ENCODE data around the gene USP24. TPM values are rescaled to one million over a fixed set of nuclear protein-coding genes. Genes with fewer than 3 reads are reported as not detected.

Gene USP24
- polyA plus RNA-seq, 1 experiment = 8.4 TPM

- no peak overlapping the region for H3K4me3 ChIP-seq (ENCODE audit: low read depth, low read length)
- H3K27me3 ChIP-seq (ENCODE audit: control insufficient read depth, insufficient read depth, low read length) = no peaks in the 10 kb centered on the region
- no peak for DNase-seq (ENCODE audit: low read depth)
- TF ChIP-seq CTCF (IDR thresholded peaks at IDR 0.05; ENCODE audit: insufficient read depth, low read depth, low read length) = no peak
- CTCF ChIA-PET = interaction anchor here (1.2 to 2.6 kb wide), 2 partner anchors 11 to 125 kb away, joined by 3 to 17 read pairs; no protein-coding TSS in a partner anchor
- H3K36me3 ChIP-seq (ENCODE audit: control insufficient read depth, insufficient read depth, low read length) = peaks cover 9% of the 10 kb centered on the region
- POLR2A ChIA-PET = no interaction called here
Observed at GRCh38 chr1:55153031-55153430, 62.1 kb downstream of the USP24 start.

DNA sequence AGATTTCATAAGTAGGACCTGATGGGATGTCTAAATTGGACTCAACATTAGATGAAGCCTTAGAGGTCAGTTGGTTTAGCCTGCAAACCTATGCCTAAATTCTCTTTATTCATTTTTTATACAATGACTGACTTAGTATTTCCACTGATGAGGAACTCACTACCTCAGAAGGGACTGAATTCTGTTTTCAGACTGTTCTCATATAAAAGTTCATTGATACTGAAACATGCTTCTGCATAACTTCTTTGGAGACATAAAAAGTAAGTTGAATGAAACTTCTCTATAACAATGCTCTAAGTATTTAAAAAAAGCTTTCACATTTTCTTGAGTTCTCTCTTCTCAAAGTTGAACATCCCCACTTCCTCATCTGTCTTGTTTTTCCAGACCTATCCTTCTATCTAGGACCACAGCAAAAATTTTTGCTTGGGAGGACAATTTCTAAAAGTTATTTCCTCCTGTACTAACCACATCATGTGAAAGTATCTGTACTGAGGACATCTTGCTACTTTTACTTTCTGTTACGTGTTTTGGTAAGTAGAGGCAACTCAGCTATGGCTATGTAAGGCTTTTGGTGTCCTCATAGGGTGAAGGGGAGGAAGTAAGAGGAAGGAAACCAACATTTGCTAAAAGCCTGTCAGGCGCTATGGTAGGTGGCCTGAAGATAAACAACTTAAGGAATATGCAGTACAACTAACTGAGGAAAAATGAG is 64.1 kb downstream of the USP24 start:
- Histone ChIP-seq H3K4me3 (ENCODE audit: low read depth, low read length) (no peak overlapping the region), H3K36me3 (ENCODE audit: control insufficient read depth, insufficient read depth, low read length) (peaks cover 9% of the 10 kb centered on the region), H3K27me3 (ENCODE audit: control insufficient read depth, insufficient read depth, low read length) (no peaks in the 10 kb centered on the region)
- ChIA-PET POLR2A (no interaction called here), CTCF (no interaction called here)
- no peak for DNase-seq (ENCODE audit: low read depth)
- no peak for TF ChIP-seq CTCF (IDR thresholded peaks at IDR 0.05; ENCODE audit: insufficient read depth, low read depth, low read length)

- TF ChIP-seq CTCF (IDR thresholded peaks at IDR 0.05; ENCODE audit: insufficient read depth, low read depth, low read length) = no peak
- Histone ChIP-seq H3K36me3 (ENCODE audit: control insufficient read depth, insufficient read depth, low read length) (peaks cover 5% of the 10 kb centered on the region), H3K27me3 (ENCODE audit: control insufficient read depth, insufficient read depth, low read length) (no peaks in the 10 kb centered on the region), H3K4me3 (ENCODE audit: low read depth, low read length) (no peak overlapping the region)
- ChIA-PET CTCF (interaction anchor here (0.6 to 2.2 kb wide), 4 partner anchors 10 to 173 kb away, joined by 3 to 12 read pairs (median 3); no protein-coding TSS in a partner anchor), POLR2A (interaction anchor here (0.6 kb wide), 1 partner anchor 27 kb away, joined by 7 read pairs; no protein-coding TSS in a partner anchor)
- DNase-seq (ENCODE audit: low read depth) = no peak
Observed at GRCh38 chr1:55148676-55149075, 66.5 kb downstream of the USP24 start.

GRCh38 chr1:55147524-55147923 is 67.6 kb downstream of the USP24 start:
- ChIA-PET CTCF (interaction anchor here (0.7 to 2.2 kb wide), 3 partner anchors 9 to 137 kb away, joined by 3 to 12 read pairs (median 3); no protein-coding TSS in a partner anchor), POLR2A (interaction anchor here (0.6 kb wide), 1 partner anchor 99 kb away, joined by 3 read pairs; no protein-coding TSS in a partner anchor)
- H3K36me3 ChIP-seq (ENCODE audit: control insufficient read depth, insufficient read depth, low read length) = peaks cover 5% of the 10 kb centered on the region
- H3K27me3 ChIP-seq (ENCODE audit: control insufficient read depth, insufficient read depth, low read length) = no peaks in the 10 kb centered on the region
- no peak for DNase-seq (ENCODE audit: low read depth)
- no peak for TF ChIP-seq CTCF (IDR thresholded peaks at IDR 0.05; ENCODE audit: insufficient read depth, low read depth, low read length)
- no peak overlapping the region for H3K4me3 ChIP-seq (ENCODE audit: low read depth, low read length)

GRCh38 chr1:55146781-55147180 is 68.4 kb downstream of the USP24 start:
- Histone ChIP-seq H3K36me3 (ENCODE audit: control insufficient read depth, insufficient read depth, low read length) (peaks cover 5% of the 10 kb centered on the region), H3K27me3 (ENCODE audit: control insufficient read depth, insufficient read depth, low read length) (no peaks in the 10 kb centered on the region), H3K4me3 (ENCODE audit: low read depth, low read length) (no peak overlapping the region)
- no peak for DNase-seq (ENCODE audit: low read depth)
- CTCF ChIA-PET = interaction anchor here (1.0 to 2.2 kb wide), 2 partner anchors 9 to 131 kb away, joined by 3 to 12 read pairs; no protein-coding TSS in a partner anchor
- POLR2A ChIA-PET = interaction anchor here (0.6 kb wide), 1 partner anchor 99 kb away, joined by 3 read pairs; no protein-coding TSS in a partner anchor
- no peak for TF ChIP-seq CTCF (IDR thresholded peaks at IDR 0.05; ENCODE audit: insufficient read depth, low read depth, low read length)
